ENCODE measurements around the gene FDCSP.
"Not testable (repeated sequence)": the region's sequence is repeated elsewhere in the genome, so short reads cannot be mapped to it uniquely, and the experiment has no call there.

Gene FDCSP

GRCh38 chr4:70225824-70226223 is at the start of gene FDCSP:
FDCSP (plus strand) TSS chr4:70226124; CDS start chr4:70231195, 5,071 bp downstream.
- DNase-seq, result no peak

DNA sequence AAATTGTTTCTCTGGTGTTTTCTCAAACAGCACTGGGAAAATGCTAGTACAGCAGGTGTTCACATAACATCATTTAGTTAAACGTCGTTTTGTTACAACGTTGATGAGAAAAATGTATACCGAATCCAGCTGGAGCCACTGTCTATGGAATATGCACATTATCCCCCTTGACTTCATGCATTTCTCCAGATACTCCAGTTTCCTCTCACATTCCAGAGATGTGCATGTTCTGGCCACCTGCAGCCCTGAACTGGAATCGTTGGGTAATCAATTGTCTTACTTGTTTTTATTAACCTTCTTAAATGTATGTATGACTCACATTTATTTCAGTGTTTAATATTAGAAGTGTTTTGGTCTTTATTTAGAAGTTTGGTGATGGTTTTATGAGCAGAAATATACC is 48.8 kb upstream of the FDCSP start:
- no peak for DNase-seq

DNA sequence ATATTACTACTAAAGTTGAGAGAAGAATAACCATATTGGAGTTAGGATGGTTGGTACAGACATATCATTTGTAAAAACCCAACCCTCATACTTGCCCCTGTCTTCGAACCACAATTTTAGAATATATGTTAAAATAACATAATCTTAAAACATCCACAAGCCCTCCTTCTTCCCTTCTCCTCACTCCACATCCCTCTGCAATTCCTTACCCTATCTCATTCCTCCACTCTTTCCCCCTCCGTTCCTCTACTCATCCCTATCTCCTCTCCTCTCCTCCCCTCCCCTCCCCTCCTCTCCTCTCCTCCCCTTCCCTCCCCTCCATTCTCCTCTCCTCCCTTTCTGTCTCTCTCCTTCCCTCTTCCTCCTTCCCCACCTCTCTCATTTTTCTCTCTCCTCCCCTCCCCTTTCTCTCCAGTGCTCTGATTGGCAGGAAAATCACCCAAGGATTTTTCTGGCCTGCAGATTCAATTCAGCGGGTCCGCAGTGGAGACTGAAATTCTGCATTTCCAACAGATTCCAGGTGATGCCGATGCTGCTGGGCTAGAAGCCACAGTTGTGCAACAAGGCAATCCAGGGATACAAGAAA is 47.8 kb upstream of the FDCSP start:
- no peak for DNase-seq

DNA sequence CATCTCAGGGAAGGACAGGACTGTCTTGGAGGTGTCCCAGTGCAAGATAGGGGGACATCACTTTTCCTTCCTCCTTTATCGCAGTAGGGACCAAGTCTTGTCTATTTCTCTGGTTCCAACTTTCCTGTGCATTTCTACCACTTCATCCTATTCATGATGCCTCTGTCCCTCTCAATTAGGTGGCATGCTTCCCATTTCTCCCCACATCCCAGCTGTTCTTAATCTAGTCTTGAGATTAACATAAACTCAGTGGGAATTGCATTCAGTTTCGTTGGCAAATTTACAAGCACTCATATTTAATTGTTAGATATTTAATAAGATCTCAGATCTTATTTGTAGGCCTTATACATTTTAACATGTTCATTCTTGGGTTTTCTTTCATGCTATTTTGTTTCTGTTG is 46.1 kb upstream of the FDCSP start:
- DNase-seq, result no peak

GRCh38 chr4:70181864-70182263 is 44.1 kb upstream of the FDCSP start:
- DNase-seq, result no peak

- no peak for DNase-seq
These were observed 43.3 kb upstream of the FDCSP start for GRCh38 chr4:70182517-70183167.

- DNase-seq, result peak; percentile 1
These were observed 42.6 kb upstream of the FDCSP start for GRCh38 chr4:70183168-70183939.

- no peak for DNase-seq
These were observed 42.0 kb upstream of the FDCSP start for GRCh38 chr4:70183940-70184246.

GRCh38 chr4:70187216-70187615 is 38.7 kb upstream of the FDCSP start:
- no peak for DNase-seq

DNA sequence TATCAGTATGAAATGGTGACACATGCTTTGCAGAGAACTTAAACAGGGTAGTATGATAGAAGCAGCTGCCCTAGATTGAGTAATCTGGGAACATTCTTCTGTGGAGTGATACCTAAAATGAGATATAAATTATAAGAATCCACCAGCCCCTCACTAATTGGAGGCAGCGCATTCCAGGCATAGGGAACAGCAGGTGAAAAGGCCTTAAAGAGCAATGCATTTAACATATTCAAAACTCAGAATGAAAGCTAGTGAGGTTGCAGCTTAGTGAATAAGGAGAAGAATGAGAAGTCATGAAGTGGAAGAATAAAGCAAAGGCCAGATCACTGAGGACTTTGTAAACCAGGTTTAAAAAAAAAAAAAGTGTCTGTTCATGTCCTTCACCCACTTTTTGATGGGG is 35.3 kb upstream of the FDCSP start:
- no peak for DNase-seq

- no peak for DNase-seq
These were observed 34.3 kb upstream of the FDCSP start for GRCh38 chr4:70191647-70192046.

GRCh38 chr4:70192895-70193294 is 33.0 kb upstream of the FDCSP start:
- DNase-seq, result no peak

GRCh38 chr4:70195425-70195824 is 30.5 kb upstream of the FDCSP start, which contains the start of gene ODAM:
ODAM (plus strand) TSS chr4:70195725; CDS start chr4:70196544, 819 bp downstream.
- DNase-seq, result no peak

DNA sequence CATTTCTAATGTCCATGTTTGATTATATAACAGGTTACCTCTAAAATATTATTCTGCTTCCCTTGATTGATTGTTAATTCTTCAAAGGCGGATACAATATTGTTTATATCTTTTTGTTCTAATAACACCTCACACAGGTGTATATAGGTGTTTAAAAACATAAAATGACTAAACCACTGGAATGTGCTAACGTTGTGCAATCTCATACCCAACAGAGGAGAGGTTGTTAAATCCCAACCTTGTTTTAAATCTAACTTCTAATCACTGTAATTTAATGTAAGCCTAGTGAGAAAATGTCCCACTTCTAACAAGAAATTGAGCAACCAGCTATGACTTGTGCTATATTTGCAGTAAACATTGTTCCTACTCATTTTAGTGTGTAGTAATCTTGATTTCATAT is 29.1 kb upstream of the FDCSP start:
- DNase-seq, result no peak

GRCh38 chr4:70197842-70198241 is 28.1 kb upstream of the FDCSP start:
- DNase-seq, result no peak

GRCh38 chr4:70203601-70204000 is 22.3 kb upstream of the FDCSP start:
- no peak for DNase-seq

- not testable (repeated sequence) for DNase-seq
These were observed 13.2 kb upstream of the FDCSP start for GRCh38 chr4:70212752-70213151.

DNA sequence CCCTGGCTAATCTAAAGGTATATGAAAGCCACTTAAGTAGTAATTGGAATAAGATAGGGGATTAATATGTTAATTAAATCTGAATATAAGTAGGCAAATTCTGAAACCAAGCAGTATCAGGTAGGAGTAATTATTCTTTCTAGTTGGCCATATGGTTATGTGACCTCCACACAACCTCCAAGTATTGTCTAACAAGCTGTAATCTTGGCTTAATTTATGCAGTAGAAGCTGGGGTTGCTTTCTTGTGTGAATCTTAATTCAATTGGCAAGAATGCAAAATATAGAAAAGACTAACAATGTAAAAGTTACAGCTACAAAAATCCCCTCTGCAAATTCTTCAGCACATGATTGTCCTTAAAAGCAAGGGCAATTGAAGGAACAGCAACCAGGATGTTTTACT is 9.8 kb upstream of the FDCSP start:
- DNase-seq, result not testable (repeated sequence)

DNA sequence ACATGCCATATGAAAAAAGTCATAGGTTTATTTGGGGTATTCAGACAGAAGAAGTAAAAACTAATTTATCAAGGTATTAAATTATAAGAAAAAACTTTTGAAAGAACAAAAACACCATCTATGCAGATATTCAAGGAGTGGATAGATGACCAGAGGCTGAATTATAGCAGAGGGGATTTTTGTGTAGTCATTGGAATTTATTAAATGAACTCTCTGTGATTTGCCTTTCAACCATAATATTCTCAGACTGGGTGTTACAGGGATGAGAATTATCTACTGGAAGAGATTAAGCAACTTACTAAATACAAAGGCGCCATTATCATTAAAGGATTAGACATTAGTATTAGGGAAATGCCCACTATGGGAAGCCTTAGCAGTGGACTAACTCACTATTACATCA is 9.4 kb upstream of the FDCSP start:
- DNase-seq, result not testable (repeated sequence)

GRCh38 chr4:70221389-70221788 is 4.5 kb upstream of the FDCSP start:
- DNase-seq, result not testable (repeated sequence)

- DNase-seq, result not testable (repeated sequence)
These were observed 4.1 kb upstream of the FDCSP start for GRCh38 chr4:70221818-70222217.

GRCh38 chr4:70236125-70236524 is 10.2 kb downstream of the FDCSP start:
- DNase-seq, result no peak

DNA sequence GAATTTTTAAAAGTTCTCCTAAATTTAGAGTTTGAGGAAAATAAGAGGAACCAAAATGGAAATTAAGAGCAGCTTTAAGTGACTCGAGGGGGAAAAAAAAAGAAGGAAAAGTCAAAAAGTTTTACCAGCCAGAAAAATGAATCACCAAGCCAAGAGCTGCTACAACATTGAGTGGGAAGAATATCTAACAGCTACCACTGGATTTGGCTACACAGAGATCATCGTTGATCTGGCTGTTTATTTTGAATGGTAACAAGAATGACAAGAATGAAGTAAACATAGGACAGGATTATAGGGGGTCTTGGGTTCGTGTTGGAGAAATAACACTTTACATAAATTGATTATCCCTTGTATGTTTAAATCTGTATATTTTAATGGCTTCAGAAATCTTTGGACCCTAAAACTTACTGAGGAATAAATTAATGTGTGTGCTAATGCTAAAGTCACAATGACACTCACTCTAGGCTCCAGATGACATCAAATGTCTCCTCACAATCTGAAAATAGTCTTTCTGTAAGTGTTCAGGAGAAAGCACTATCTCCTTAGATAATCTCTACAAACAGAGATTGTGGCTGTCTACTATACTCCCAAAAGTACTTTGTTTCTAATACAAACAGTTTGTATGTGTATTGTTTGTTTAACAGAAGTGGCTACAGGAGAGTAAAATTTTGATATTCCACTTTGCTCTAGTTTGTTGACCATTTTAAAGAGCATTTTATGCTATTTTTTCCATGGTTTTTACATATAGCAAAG is 13.4 kb downstream of the FDCSP start:
- no peak for DNase-seq

Data from GDM1 (cell line).